Measurements from ENCODE around the gene ZNF276. TPM values are rescaled to one million over a fixed set of nuclear protein-coding genes. Genes with fewer than 3 reads are reported as not detected.

Gene ZNF276
- total RNA-seq, 1 experiment from 2014 or later = 18.6 TPM

DNA sequence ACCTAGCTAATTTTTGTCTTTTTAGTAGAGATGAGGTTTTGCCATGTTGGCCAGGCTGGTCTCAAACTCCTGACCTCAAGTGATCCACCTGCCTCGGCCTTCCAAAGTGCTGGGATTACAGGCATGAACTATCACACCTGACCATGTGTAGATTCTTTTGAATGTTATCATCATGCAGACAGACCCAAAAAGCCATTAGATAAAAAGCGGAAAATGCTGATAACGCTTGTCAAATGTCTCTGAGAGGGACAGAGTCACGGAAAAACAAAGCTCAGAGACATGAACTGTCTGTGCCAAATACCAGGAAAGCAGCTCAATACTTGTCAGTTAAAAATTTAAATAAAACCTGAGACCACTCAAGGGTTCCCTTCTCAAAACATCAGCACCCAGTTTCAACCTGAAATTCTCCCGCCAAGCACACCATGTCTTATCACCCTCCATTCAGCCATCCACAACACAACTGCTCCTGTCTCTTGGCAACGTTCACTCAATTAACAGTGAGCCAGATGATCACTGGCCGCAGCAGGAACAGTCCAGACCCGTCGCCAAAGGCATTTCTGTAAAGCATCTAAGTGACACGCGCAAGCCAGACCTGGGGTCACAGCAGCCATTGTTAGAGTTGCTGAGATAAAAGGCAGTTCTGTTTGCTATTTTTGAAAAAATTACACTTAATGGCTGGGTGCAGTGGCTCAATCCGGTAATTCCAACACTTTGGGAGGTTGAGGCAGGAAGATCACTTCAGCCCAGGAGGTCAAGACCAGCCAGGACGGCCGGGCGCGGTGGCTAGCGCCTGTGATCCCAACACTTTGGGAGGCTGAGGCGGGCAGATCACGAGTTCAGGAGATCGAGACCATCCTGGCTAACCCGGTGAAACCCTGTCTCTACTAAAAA lies 65.4 kb downstream of the ZNF276 start:
- Mint-ChIP-seq H3K4me1 (no peaks in the 10 kb centered on the region), H3K27me3 (ENCODE audit: low read depth) (no peaks in the 10 kb centered on the region), H3K9me3 (no peaks in the 10 kb centered on the region), H3K4me3 (no peak overlapping the region), H3K36me3 (ENCODE audit: insufficient read depth in 1 of 3, low read depth in 3 of 3) (peaks cover 51 to 93% (median 83%) of the 10 kb centered on the region in 3 experiments; a peak in 6 of 7 replicates), H3K27ac (peak overlapping the region in 2 of 3 experiments; percentile 15 to 82; a peak in 4 of 7 replicates)
- Histone ChIP-seq H3K79me1 (ENCODE audit: insufficient read depth, low read depth, low read length, poor library complexity, severe bottlenecking) (no peaks in the 10 kb centered on the region), H4K8ac (replicated peaks; ENCODE audit: insufficient read length, low read depth, low read length) (no peak overlapping the region), H4K5ac (ENCODE audit: insufficient read length, low read depth, low read length) (no peak overlapping the region), H2AK5ac (ENCODE audit: insufficient read length, low read length) (no peak overlapping the region), H2AFZ (ENCODE audit: low read length) (no peak overlapping the region), H3K18ac (ENCODE audit: insufficient read length, low read depth, low read length) (no peak overlapping the region), H4K91ac (ENCODE audit: insufficient read length, low read depth, low read length) (no peak overlapping the region), H3K4me1 (ENCODE audit: insufficient read depth, low read length) (no peaks in the 10 kb centered on the region), H2BK5ac (ENCODE audit: insufficient read length, low read length) (no peak overlapping the region), H2BK12ac (ENCODE audit: insufficient read length, low read depth, low read length) (no peak overlapping the region), H3K79me2 (ENCODE audit: insufficient read depth, low read length) (no peaks in the 10 kb centered on the region), H3T11ph (ENCODE audit: low read length) (no peak overlapping the region), H3K4me2 (ENCODE audit: insufficient read depth, insufficient read length, low read length) (no peak overlapping the region), H3K27me3 (ENCODE audit: insufficient read depth, low read length) (no peaks in the 10 kb centered on the region), H3K9ac (ENCODE audit: extremely low read depth, insufficient read length, low read length) (no peak overlapping the region), H3K56ac (ENCODE audit: insufficient read length, low read depth, low read length) (no peak overlapping the region), H3K4ac (ENCODE audit: low read depth, low read length) (no peak overlapping the region), H3K9me3 (ENCODE audit: control insufficient read depth, low read depth, low read length) (no peaks in the 10 kb centered on the region), H3K27ac (ENCODE audit: insufficient read length, low read depth, low read length) (no peak overlapping the region), H2BK15ac (ENCODE audit: low read depth, low read length) (no peak overlapping the region), H3K23me2 (ENCODE audit: insufficient read length, low read depth, low read length, poor library complexity, severe bottlenecking) (no peaks in the 10 kb centered on the region), H3K23ac (ENCODE audit: insufficient read length, low read depth, low read length) (no peak overlapping the region), H4K20me1 (ENCODE audit: control insufficient read depth, insufficient read depth, insufficient read length) (no peaks in the 10 kb centered on the region), H2BK20ac (ENCODE audit: low read depth, low read length, poor library complexity, severe bottlenecking) (no peak overlapping the region), H3K14ac (ENCODE audit: insufficient read depth, low read length) (no peak overlapping the region), H2BK120ac (ENCODE audit: low read depth, low read length, poor library complexity, severe bottlenecking) (no peak overlapping the region)
- TF ChIP-seq CTCF (conservative IDR thresholded peaks at IDR 0.05) = no peak
- no CpG with 5 or more reads among the region's 21 CpGs for WGBS (ENCODE audit: extremely low coverage, insufficient read length, low lambda C conversion rate)
- no peak for DNase-seq

All from H9 (cell line).